IPS-18c (cell line): ENCODE measurements around the gene IL1RL2.

Experiments
- H3K4me3 ChIP-seq: 2 replicates; pipeline ENCODE4 v1.7.0; 2013; ENCODE audit warnings: low read depth, mild to moderate bottlenecking, low read length, moderate library complexity; ENCODE audit not compliant: insufficient read depth
- H3K9me3 ChIP-seq: one replicate; pipeline ENCODE4 v1.6.1; 2013; ENCODE audit warnings: mild to moderate bottlenecking, low read length, moderate library complexity; ENCODE audit not compliant: control insufficient read depth, insufficient read depth

The IL1RL2 gene

DNA sequence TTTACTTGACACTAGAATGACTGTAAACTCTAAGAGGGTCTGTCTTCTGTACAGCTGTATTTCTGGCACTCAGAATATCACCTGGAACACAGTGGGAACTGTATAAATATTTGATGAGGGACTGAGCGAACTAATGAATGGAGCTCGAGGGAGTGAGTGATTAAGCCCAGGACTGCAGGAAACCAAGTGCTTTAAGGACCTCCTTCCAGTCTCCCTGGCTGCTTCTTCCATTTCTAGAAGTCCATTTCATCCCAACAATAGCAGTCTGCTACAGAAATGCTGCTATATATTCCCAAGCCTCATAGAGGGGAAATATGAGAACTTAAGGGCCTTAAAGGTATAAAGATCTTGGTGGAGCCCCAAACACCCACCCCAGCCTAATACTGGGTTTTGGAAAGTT, 2.8 kb upstream of the IL1RL2 start:
- Histone ChIP-seq H3K9me3 (no peaks in the 10 kb centered on the region), H3K4me3 (no peak overlapping the region)

DNA sequence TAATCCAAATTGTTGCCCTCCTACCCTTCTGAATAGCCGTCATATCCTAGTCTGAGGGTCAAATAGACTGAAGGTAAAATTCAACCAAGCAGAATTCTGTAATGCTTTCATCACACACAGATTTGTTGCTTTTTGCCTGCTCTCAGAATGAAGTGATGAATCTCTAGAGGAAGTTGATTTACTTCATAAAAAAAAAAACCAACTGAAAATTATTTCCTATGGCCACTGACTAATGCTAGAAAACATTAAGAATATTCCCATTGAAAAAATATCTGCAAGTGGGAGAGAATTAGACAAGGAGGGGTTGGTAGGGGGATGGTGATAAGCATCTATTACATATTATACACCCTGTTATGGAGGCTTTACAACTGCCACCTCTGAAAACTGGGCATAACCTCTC, 2.3 kb upstream of the IL1RL2 start:
- Histone ChIP-seq H3K9me3 (no peaks in the 10 kb centered on the region), H3K4me3 (no peak overlapping the region)

DNA sequence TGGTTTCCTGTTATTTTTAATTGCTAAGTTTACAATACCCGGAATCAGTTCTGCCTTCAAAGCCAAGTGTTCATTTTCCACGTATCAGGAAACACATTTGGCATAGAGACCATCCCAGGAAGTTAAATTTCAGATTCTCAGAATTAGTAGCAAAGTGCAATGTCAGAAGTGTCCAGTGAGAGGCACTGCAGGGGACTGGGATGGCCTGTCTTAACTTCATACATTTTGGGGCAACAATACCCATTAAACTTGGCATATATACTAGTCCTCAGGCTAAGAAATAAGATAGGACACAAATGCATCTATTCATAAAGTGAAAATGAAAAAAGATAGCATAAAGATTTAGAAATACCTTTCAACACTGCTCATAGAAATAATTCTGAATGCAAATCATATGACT, 1.5 kb upstream of the IL1RL2 start:
- Histone ChIP-seq H3K9me3 (no peaks in the 10 kb centered on the region), H3K4me3 (no peak overlapping the region)

DNA sequence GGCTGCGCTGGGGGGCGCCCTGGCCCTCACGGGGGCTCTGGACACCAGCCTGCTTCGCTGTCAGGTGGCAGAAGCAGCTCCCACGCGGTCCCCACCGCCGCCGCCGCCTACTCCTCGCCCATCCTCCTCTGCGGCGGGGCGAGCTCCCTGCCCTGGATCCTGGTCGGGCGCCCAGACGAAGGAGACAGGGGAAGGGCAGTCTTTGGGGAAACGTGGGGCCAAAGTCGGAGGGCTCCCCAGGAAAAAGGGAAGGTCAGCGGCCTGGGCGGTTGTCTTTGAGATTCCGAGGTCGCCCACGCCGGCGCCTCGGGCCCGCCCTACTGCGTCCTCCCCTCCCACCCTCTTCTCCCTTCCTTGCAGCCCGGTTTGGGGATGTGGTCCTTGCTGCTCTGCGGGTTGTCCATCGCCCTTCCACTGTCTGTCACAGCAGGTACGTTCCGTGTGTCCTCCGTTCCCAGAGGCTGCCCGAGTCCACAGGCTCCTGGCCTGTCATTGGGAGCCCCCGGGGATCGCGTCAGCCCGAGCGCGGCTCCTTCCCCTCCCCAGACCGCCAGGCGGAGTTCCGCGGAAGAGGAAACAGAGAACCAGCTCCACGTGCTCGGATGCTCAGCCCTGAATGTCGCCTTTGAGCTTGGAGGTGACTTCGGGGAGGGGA, 800 bp downstream of the IL1RL2 start:
- H3K4me3 ChIP-seq, result peak overlapping the region; percentile 28; the same call in 1 of the 2 replicates
- no peaks in the 10 kb centered on the region for H3K9me3 ChIP-seq

DNA sequence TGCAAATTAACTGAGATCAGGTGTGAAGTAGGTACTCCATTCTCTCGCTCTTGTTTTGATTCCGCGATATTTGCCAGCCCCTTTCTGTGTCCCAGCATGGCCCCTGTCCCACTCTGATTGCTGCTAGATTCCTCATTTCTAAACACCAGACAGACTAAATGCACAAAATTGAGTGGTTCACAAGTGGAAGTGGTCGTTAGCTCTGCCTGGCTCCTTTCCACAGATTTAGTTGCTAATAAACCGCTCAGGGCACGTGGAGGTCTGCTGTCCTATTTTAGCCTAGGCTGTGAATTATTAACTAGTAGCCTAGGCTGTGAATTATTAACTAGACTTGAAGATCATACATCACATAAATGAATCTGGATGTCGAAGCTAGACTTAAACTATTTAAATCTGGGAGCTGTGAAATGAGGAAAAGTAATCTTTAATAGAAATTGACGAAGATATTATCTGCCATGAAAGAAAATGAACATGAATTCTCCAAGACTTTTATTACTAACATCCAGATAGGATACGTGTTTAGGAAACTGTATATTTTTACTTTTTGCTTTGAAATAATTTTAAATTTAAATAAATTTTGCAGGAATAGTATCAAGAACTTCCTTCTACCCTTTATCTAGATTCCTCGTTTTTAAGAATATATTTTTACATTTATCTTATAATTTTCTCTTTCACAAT, 3.7 kb downstream of the IL1RL2 start:
- H3K4me3 ChIP-seq, result no peak overlapping the region

DNA sequence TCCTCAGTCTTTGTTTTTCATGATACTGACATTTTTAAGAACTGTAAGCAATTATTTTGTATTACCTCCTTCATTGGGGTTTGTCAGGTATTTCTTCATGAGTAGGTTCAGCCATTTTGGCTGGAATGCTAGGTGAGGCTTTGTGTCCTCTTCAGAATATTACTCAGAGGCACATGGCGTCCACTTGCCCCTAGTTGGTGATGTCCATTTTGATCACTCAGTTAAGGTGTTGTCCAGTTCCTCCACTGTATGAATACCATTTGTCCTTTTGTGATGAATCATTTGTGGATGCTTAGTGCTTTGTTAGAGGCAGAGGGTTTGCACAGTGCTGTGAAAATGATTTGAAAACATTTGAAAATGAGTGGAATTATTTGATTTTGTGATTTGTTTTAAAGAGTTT, 4.7 kb downstream of the IL1RL2 start:
- Histone ChIP-seq H3K9me3 (no peaks in the 10 kb centered on the region), H3K4me3 (no peak overlapping the region)

More for the DNA sequence above, 3.7 kb downstream of the IL1RL2 start:
- no peaks in the 10 kb centered on the region for H3K9me3 ChIP-seq

DNA sequence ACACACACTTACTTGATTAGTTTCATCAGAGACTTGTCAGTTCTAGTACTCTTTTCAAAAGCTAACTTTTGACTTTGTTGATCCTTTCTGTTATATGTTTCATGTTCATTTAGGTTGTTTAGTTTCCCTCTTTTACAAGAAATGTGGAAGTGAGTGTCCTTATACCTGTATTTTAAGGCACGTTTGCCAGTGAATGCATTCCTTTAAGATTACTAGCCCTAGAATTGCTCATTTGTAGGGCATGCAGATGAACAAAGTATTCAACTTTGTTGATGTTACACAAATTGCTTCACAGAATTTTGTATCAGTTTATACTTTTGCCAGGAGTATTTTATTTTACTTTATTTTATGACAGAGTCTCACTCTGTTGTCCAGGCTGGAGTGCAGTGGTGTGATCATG, 6.3 kb downstream of the IL1RL2 start:
- Histone ChIP-seq H3K4me3 (no peak overlapping the region), H3K9me3 (no peaks in the 10 kb centered on the region)

DNA sequence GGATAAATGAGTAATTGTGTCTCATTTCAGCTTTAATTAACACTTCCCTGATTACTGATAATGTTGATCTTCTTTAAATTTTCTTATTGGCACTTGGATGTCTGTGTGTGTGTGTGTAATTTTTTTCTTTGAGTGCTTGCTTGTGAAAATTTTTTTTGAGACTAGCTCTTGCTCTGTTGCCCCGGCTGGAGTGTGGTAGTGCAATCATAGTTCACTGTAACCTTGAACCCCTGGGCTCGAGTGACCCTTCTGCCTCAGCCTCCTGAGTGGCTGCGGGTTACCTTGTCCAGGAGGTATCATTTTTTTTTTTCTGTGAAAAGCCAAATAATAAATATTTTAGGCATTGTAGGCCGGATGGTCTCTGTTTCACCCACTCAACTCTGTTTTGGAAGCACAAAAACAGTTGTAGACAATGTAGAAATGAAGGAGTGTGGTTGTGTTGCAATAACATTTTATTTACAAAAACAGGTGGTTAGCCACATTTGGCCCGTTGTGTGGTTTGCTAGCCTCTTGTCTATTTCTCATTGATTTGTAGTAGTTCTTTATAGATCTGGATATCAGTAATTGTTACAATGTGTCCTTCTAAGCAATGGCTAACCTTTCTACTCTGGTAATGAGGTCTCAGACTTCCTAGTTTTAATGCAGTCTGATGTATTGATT, 7.9 kb downstream of the IL1RL2 start:
- no peaks in the 10 kb centered on the region for H3K9me3 ChIP-seq
- H3K4me3 ChIP-seq, result no peak overlapping the region

DNA sequence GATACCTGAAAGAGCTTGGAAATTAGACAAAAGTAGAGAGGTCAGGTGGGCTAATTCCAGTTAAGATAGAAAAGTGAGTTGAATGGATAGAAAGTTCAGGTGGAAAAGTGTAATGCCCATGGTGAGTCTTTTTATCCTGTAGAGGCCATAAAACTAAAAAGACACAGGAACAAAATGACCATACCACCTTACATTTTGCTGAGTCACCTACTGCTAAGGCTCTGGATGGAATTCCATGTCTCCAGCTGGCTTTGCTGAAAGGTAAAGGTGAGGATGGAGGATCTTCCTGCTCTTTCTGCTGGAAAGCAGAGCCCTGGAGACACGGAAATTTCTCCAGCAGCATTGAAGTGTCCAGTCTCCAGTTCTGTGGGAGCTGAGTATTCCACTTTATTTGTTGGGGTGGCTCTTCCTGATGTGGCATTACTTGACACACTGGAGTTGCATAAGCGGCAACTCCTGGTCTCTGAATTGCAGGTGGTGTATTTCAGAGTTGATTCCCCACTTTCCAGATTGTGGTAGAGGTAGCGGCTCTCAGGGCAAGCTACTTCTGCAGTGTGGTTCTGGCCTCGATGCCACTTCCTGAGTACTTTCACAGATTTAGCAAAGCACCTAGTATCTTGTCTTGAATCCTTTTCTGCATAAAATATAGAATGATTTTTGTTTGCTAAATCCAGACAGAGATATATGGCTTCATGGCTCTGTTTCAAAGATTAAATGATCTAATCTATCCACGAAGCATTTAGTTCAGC, 10.7 kb downstream of the IL1RL2 start:
- Histone ChIP-seq H3K4me3 (no peak overlapping the region), H3K9me3 (no peaks in the 10 kb centered on the region)

DNA sequence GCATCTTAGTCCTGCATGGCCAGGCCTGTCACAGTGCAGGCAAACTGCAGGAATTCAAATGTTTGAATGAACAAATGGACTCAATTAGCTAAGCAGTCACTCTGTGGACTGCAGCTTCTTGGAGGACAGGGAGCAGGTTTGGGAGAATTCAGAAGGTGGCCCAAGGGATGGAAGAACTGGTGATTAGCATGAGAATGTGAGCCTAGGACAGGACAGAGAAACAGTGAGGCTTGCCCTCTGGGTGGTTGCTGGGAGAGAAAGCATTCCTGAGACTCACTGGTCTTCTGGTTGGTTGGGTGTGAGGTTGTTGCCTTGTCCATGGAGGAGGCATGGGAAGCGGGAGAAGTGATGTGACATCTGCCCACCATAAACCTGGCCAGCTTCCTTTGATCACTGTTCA, 13.7 kb downstream of the IL1RL2 start:
- no peak overlapping the region for H3K4me3 ChIP-seq
- no peaks in the 10 kb centered on the region for H3K9me3 ChIP-seq

DNA sequence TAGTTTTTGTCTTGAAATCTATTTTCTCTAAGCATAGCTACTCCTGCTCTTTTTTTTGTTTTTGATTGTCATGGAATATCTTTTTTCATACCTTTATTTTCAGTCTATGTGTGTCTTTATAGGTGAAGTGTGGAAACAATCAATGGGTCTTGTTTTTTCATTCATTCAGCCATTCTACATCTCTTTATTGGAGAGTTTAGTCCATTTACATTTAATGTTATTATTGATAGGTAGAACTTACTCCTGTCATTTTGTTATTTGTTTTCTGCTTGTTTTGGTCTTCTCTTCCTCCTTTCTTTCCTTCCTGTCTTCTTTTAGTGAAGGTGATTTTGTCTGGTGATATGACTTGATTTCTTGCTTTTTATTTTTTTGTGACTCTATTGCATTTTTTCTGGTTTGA, 17.8 kb downstream of the IL1RL2 start:
- Histone ChIP-seq H3K9me3 (peaks cover 3% of the 10 kb centered on the region), H3K4me3 (no peak overlapping the region)

DNA sequence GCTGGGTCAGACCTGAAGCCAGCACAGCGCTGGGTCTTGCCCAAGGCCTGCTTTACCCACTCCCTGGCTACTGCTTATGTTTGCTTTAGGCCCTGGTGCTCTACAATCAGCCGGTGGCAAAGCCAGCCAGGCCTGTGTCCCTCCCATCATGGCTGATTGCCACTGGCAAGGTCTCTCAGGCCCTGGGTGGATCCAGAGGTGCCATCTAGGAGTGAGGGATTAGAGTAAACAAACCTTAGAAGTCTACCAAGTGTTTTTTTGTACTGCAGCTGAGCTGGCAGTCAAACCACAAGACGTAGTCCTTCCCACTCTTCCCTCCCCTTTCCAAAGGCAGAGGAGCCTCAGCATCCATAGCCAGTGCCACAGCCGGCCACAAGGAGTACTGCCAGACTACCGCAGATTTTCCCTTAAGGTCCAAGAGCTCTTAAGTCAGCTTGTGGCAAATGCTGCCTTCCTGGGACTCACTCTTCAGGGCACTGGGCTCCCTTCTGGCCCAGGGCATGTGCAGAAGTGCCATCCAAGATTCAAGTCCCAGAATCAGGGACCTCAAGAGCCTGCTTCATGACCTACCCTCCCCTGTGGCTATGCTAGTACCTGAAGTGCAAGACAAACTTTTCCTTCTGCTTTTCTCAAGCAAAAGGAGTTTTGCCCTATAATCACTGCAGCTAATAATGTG, 20.0 kb downstream of the IL1RL2 start:
- no peak overlapping the region for H3K4me3 ChIP-seq
- peaks cover 3% of the 10 kb centered on the region for H3K9me3 ChIP-seq

DNA sequence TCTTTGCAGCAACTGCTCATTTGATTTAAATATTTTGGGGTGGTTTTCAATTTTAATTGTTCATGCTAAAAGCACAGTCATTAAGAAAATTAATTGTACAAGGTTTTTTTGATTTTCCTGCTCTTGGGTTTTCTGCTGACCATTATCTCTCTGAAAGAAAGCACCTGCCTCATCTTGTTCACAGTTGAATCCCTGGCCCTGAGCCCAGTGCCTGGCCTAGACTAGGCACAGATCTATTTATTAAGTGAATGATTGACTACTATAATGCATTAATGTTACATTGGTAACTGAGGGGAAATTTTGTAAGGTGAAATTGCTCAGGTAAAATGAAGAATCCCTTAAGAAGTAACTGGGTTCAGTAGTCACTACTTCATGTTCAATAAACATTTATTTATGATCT, 22.0 kb downstream of the IL1RL2 start:
- H3K9me3 ChIP-seq, result peaks cover 3% of the 10 kb centered on the region
- no peak overlapping the region for H3K4me3 ChIP-seq

DNA sequence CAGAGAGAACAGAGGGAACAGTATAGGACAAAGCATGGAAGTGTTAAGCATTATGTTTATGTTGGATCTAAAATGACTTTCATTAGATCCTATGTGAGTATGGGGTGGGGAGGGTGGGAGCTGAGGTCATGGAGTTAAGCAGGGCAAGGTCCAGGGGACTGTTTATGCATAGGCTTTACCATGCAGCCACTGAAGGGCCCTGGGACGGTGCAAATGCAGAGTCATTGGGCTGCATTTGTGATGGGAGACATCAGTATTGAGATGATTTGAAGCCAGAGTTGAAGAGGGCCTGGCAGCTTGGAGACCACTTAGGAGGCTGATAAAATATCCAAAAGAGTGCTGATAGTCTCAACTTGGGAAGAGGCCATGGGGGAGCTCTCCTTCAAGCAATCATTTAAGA, 22.7 kb downstream of the IL1RL2 start:
- no peak overlapping the region for H3K4me3 ChIP-seq
- H3K9me3 ChIP-seq, result peaks cover 3% of the 10 kb centered on the region

DNA sequence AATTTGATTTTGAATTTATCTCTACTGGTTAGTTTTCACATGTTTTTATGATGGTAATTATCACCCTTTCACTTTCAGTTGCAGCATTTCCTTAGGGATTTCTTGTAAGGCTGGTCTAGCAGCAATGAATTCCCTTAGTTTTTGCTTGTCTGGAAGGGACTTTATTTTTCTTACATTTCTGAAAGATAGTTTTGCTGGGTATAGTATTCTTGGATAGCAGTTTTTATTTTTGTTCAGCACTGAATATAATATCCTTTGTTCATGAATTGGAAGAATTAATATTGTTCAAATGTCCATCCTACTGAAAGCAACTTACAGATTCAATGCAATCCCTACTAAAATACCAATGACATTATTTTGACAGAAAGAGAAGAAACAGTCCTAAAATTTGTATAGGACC, 30.2 kb downstream of the IL1RL2 start:
- H3K4me3 ChIP-seq, result no peak overlapping the region
- no peaks in the 10 kb centered on the region for H3K9me3 ChIP-seq

DNA sequence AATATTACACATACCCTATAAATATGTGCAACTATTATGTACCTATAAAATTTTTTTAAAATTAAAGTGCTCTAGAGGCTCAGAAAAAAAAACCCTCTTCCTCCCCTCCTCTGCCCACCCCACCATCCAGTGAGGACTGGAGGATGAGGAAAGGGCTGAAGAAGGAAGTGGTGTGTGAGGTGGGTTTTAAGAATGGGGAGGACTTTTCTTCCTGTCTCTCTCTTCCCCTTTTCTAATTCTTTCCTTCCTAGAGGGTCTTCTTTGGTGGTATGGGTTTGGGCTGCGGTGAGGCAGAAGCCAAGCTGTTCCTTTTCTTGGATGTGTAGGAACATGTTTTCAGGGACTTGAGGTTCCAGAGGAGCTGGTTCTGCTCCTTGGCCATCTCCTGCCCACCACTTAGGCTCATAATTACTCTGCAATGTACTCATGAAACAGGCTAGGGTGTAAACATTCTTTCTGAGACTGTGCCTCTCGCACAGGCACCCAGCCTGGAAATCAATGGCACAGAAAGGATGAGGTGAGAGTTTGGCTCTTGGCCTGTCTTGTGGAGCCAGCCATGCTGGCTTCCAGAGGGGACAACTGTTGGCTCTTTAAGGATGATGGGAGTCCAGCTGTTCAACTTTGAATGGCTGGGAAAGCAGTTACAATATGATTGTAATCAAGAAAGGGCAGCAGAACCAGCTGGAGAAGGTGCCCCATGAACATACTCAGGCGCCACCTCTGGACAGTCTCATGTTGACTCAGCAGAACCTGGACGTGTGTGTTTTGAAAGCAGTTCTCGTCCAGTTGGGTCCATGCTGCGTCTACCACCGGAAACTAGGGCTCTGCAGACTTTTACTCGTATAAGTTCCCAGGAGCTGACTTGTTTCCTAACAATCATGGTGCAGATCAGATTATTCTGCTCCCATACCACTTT, 38.3 kb downstream of the IL1RL2 start:
- no peaks in the 10 kb centered on the region for H3K9me3 ChIP-seq
- no peak overlapping the region for H3K4me3 ChIP-seq
